ENCODE results near the gene SESN3. TPM values are rescaled to one million over a fixed set of nuclear protein-coding genes. Genes with fewer than 3 reads are reported as not detected.

The SESN3 gene
- polyA plus RNA-seq, 1 of the 3 experiments (the other 2 are of a cell fraction) = 1.7 TPM

DNA sequence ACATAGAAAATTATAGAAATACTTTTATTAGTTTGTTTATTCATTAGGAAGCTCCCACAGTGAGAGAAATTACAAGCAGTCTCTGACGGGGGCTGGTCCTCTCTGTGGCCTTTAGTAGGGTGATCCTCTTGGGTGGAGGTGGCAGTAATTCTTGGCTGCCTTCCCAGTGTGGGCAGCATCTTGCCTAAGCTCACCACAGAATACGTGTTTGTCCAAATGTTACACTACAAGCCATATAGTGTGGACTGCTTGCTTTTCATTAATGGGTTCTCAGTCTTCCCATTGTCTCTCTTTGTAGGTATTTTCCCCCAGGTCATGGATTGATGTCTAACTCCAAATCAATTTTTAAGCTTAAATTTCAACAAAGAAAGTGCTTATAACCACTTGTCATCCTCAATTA lies 98.0 kb downstream of the SESN3 start (continued):
- no peak for TF ChIP-seq TCF12 (IDR thresholded peaks at IDR 0.05)
- TF ChIP-seq JUND (IDR thresholded peaks at IDR 0.05) = no peak
- TF ChIP-seq EZH2phosphoT487 (IDR thresholded peaks at IDR 0.05; ENCODE audit: borderline replicate concordance, low read depth) = no peak
- TF ChIP-seq FOSL2 (IDR thresholded peaks at IDR 0.05; ENCODE audit: borderline replicate concordance, low read depth) = no peak
- no peak for TF ChIP-seq RAD21 (IDR thresholded peaks at IDR 0.05; ENCODE audit: low read length)
- TF ChIP-seq ELF1 (IDR thresholded peaks at IDR 0.05) = no peak
- no peak for TF ChIP-seq CHD2 (IDR thresholded peaks at IDR 0.05; ENCODE audit: low read length, partially characterized antibody)

DNA sequence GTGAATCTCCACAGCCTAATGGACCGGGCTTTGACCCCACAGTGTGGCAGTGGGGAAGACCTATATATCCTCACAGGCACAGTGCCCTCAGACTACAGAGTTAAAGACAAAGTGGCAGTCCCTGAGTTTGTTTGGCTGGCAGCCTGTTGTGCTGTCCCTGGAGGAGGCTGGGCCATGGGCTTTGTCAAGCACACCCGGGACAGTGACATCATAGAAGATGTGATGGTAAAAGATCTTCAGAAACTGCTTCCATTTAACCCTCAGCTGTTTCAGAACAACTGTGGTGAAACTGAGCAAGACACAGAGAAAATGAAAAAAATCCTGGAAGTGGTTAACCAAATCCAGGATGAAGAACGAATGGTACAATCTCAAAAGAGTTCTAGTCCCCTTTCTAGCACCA lies 102.4 kb downstream of the SESN3 start:
- no peaks in the 10 kb centered on the region for H3K9me3 ChIP-seq
- CTCF ChIA-PET = no interaction called here
- TF ChIP-seq, protein P1, sequence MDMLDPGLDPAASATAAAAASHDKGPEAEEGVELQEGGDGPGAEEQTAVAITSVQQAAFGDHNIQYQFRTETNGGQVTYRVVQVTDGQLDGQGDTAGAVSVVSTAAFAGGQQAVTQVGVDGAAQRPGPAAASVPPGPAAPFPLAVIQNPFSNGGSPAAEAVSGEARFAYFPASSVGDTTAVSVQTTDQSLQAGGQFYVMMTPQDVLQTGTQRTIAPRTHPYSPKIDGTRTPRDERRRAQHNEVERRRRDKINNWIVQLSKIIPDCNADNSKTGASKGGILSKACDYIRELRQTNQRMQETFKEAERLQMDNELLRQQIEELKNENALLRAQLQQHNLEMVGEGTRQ (IDR thresholded peaks at IDR 0.05; ENCODE audit: borderline replicate concordance, low read depth, low read length) = no peak
- TF ChIP-seq POLR2AphosphoS5 (IDR thresholded peaks at IDR 0.05; ENCODE audit: low read depth, low read length) = no peak
- no peak for TF ChIP-seq CHD2 (IDR thresholded peaks at IDR 0.05; ENCODE audit: low read length, partially characterized antibody)
- no peak for TF ChIP-seq FOXM1 (IDR thresholded peaks at IDR 0.05; ENCODE audit: low read depth)
- no peak for TF ChIP-seq YY1 (IDR thresholded peaks at IDR 0.05; ENCODE audit: low read depth)
- TF ChIP-seq, protein P2, sequence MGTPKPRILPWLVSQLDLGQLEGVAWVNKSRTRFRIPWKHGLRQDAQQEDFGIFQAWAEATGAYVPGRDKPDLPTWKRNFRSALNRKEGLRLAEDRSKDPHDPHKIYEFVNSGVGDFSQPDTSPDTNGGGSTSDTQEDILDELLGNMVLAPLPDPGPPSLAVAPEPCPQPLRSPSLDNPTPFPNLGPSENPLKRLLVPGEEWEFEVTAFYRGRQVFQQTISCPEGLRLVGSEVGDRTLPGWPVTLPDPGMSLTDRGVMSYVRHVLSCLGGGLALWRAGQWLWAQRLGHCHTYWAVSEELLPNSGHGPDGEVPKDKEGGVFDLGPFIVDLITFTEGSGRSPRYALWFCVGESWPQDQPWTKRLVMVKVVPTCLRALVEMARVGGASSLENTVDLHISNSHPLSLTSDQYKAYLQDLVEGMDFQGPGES (IDR thresholded peaks at IDR 0.05; ENCODE audit: low read depth, low read length) = no peak
- TF ChIP-seq FOXJ3 (CRISPR knock-in tag; IDR thresholded peaks at IDR 0.05) = no peak
- TF ChIP-seq, protein P3, sequence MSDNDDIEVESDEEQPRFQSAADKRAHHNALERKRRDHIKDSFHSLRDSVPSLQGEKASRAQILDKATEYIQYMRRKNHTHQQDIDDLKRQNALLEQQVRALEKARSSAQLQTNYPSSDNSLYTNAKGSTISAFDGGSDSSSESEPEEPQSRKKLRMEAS (IDR thresholded peaks at IDR 0.05; ENCODE audit: low read depth) = no peak
- no peak for TF ChIP-seq RFX5 (IDR thresholded peaks at IDR 0.05; ENCODE audit: low read length)
- no peak for TF ChIP-seq EP300 (IDR thresholded peaks at IDR 0.05; ENCODE audit: borderline replicate concordance in 1 of 2, low read depth in 1 of 2, low read length in 1 of 2)
- no peak for TF ChIP-seq MEF2A (IDR thresholded peaks at IDR 0.05; ENCODE audit: borderline replicate concordance, low read depth)
- TF ChIP-seq NFIC (IDR thresholded peaks at IDR 0.05; ENCODE audit: borderline replicate concordance) = no peak
- TF ChIP-seq TEAD4 (IDR thresholded peaks at IDR 0.05; ENCODE audit: borderline replicate concordance, insufficient read depth) = no peak
- TF ChIP-seq FOSL2 (IDR thresholded peaks at IDR 0.05; ENCODE audit: borderline replicate concordance, low read depth) = no peak
- TF ChIP-seq TAF1 (IDR thresholded peaks at IDR 0.05; ENCODE audit: borderline replicate concordance, low read depth, low read length) = no peak
- no peak for TF ChIP-seq SMC3 (IDR thresholded peaks at IDR 0.05; ENCODE audit: low read depth, low read length)
- no peak for TF ChIP-seq SIN3A (IDR thresholded peaks at IDR 0.05; ENCODE audit: borderline replicate concordance, low read depth, low read length)
- TF ChIP-seq, protein P4, sequence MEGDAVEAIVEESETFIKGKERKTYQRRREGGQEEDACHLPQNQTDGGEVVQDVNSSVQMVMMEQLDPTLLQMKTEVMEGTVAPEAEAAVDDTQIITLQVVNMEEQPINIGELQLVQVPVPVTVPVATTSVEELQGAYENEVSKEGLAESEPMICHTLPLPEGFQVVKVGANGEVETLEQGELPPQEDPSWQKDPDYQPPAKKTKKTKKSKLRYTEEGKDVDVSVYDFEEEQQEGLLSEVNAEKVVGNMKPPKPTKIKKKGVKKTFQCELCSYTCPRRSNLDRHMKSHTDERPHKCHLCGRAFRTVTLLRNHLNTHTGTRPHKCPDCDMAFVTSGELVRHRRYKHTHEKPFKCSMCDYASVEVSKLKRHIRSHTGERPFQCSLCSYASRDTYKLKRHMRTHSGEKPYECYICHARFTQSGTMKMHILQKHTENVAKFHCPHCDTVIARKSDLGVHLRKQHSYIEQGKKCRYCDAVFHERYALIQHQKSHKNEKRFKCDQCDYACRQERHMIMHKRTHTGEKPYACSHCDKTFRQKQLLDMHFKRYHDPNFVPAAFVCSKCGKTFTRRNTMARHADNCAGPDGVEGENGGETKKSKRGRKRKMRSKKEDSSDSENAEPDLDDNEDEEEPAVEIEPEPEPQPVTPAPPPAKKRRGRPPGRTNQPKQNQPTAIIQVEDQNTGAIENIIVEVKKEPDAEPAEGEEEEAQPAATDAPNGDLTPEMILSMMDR (IDR thresholded peaks at IDR 0.05) = no peak
- TF ChIP-seq EZH2phosphoT487 (IDR thresholded peaks at IDR 0.05; ENCODE audit: borderline replicate concordance, low read depth) = no peak
- TF ChIP-seq, protein P5, sequence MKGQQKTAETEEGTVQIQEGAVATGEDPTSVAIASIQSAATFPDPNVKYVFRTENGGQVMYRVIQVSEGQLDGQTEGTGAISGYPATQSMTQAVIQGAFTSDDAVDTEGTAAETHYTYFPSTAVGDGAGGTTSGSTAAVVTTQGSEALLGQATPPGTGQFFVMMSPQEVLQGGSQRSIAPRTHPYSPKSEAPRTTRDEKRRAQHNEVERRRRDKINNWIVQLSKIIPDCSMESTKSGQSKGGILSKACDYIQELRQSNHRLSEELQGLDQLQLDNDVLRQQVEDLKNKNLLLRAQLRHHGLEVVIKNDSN (IDR thresholded peaks at IDR 0.05; ENCODE audit: borderline replicate concordance, low read depth) = no peak
- no peaks in the 10 kb centered on the region for H3F3A ChIP-seq (replicated peaks; ENCODE audit: insufficient read depth)
- H3K9me2 ChIP-seq = no peaks in the 10 kb centered on the region
- no peak overlapping the region for H2AFZ ChIP-seq (ENCODE audit: low read depth)
- H3K79me2 ChIP-seq (ENCODE audit: insufficient read depth) = no peaks in the 10 kb centered on the region
- no peaks in the 10 kb centered on the region; a peak in 1 of 4 replicates for H3K4me1 ChIP-seq (ENCODE audit: control insufficient read depth in 1 of 2, insufficient read depth in 2 of 2, low read depth in 1 of 2, low read length in 1 of 2)
- peaks cover 0 to 4% of the 10 kb centered on the region in 2 experiments for H3K36me3 ChIP-seq (replicated peaks in 1 of 2; ENCODE audit: control insufficient read depth in 1 of 2, insufficient read depth in 2 of 2, low read length in 1 of 2)
- no peaks in the 10 kb centered on the region for H4K20me1 ChIP-seq (ENCODE audit: insufficient read depth)
- H3K4me3 ChIP-seq (ENCODE audit: low read depth in 2 of 2, low read length in 1 of 2) = no peak overlapping the region
- no peak overlapping the region for H3K9ac ChIP-seq
- POLR2A ChIA-PET = no interaction called here
- no peaks in the 10 kb centered on the region for H3K27me3 ChIP-seq (ENCODE audit: insufficient read depth)
- 84% methylated on average over 3 of the region's 3 CpGs for WGBS (ENCODE audit: low lambda C conversion rate)
- no peak overlapping the region for H3K4me2 ChIP-seq
- no peak overlapping the region for H3K27ac ChIP-seq (ENCODE audit: low read depth in 2 of 2, low read length in 1 of 2)
- DNase-seq = no peak

Data from SK-N-SH (cell line).